ENCODE data around the gene CNTNAP5.

The CNTNAP5 gene

GRCh38 chr2:124161542-124161941, 136.5 kb downstream of the CNTNAP5 start:
- no peak for DNase-seq

- DNase-seq = no peak
Observed at GRCh38 chr2:124162256-124162655, 137.2 kb downstream of the CNTNAP5 start.

- no peak for DNase-seq
Observed at GRCh38 chr2:124163840-124164239, 138.8 kb downstream of the CNTNAP5 start.

- DNase-seq = no peak
Observed at GRCh38 chr2:124165698-124166097, 140.6 kb downstream of the CNTNAP5 start.

GRCh38 chr2:124171472-124172063, 146.5 kb downstream of the CNTNAP5 start:
- no peak for DNase-seq

- no peak for DNase-seq
Observed at GRCh38 chr2:124178719-124179118, 153.6 kb downstream of the CNTNAP5 start.

- DNase-seq = no peak
Observed at GRCh38 chr2:124180635-124181034, 155.5 kb downstream of the CNTNAP5 start.

GRCh38 chr2:124186801-124187200, 161.7 kb downstream of the CNTNAP5 start:
- no peak for DNase-seq

GRCh38 chr2:124187948-124188347, 162.9 kb downstream of the CNTNAP5 start:
- no peak for DNase-seq

GRCh38 chr2:124193706-124194105, 168.6 kb downstream of the CNTNAP5 start:
- no peak for DNase-seq

- no peak for DNase-seq
Observed at GRCh38 chr2:124201713-124202112, 176.6 kb downstream of the CNTNAP5 start.

GRCh38 chr2:124209441-124209840, 184.4 kb downstream of the CNTNAP5 start:
- DNase-seq = no peak

GRCh38 chr2:124211461-124211860, 186.4 kb downstream of the CNTNAP5 start:
- no peak for DNase-seq

- no peak for DNase-seq
Observed at GRCh38 chr2:124213977-124214587, 189.0 kb downstream of the CNTNAP5 start.

GRCh38 chr2:124246170-124246569, 221.1 kb downstream of the CNTNAP5 start:
- no peak for DNase-seq

- DNase-seq = no peak
Observed at GRCh38 chr2:124248386-124248785, 223.3 kb downstream of the CNTNAP5 start.

GRCh38 chr2:124250433-124250832, 225.3 kb downstream of the CNTNAP5 start:
- DNase-seq = no peak

- no peak for DNase-seq
Observed at GRCh38 chr2:124254621-124255020, 229.5 kb downstream of the CNTNAP5 start.

GRCh38 chr2:124257120-124257519, 232.0 kb downstream of the CNTNAP5 start:
- DNase-seq = no peak

- no peak for DNase-seq
Observed at GRCh38 chr2:124258140-124258880, 233.2 kb downstream of the CNTNAP5 start.

GRCh38 chr2:124261456-124261855, 236.4 kb downstream of the CNTNAP5 start:
- DNase-seq = no peak

GRCh38 chr2:124264551-124265091, 239.5 kb downstream of the CNTNAP5 start:
- DNase-seq = no peak

- DNase-seq = no peak
Observed at GRCh38 chr2:124267794-124268193, 242.7 kb downstream of the CNTNAP5 start.

GRCh38 chr2:124269348-124269747, 244.3 kb downstream of the CNTNAP5 start:
- DNase-seq = no peak
